OCI-LY1 (cell line): Measurements from ENCODE around the gene SPOCK2.

Experiments used
- EZH2 ChIP-seq: fragments of 200-600 bp; sonication (generic), shearing (Covaris generic); IDR thresholded peaks from 2 replicates; pipeline ENCODE4 v1.8.0; 2017; ENCODE audit warnings: borderline replicate concordance, mixed run types, mild to moderate bottlenecking, antibody characterized with exemption, low read length, moderate library complexity, mixed read lengths
- TF ChIP-seq, protein P1 (sequence below): fragments of 200-600 bp; sonication (generic), shearing (Covaris generic); IDR thresholded peaks from 2 replicates; pipeline ENCODE4 v1.5.1; 2017; ENCODE audit warnings: mild to moderate bottlenecking, antibody characterized with exemption, low read length, moderate library complexity, mixed read lengths

GRCh38 chr10:72026278-72027111 lies 61.9 kb downstream of the SPOCK2 start:
- TF ChIP-seq, protein P1, sequence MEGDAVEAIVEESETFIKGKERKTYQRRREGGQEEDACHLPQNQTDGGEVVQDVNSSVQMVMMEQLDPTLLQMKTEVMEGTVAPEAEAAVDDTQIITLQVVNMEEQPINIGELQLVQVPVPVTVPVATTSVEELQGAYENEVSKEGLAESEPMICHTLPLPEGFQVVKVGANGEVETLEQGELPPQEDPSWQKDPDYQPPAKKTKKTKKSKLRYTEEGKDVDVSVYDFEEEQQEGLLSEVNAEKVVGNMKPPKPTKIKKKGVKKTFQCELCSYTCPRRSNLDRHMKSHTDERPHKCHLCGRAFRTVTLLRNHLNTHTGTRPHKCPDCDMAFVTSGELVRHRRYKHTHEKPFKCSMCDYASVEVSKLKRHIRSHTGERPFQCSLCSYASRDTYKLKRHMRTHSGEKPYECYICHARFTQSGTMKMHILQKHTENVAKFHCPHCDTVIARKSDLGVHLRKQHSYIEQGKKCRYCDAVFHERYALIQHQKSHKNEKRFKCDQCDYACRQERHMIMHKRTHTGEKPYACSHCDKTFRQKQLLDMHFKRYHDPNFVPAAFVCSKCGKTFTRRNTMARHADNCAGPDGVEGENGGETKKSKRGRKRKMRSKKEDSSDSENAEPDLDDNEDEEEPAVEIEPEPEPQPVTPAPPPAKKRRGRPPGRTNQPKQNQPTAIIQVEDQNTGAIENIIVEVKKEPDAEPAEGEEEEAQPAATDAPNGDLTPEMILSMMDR, result no peak
- TF ChIP-seq EZH2, result no peak
